CD4-positive, alpha-beta memory T cell (primary cell): ENCODE data around the gene ADAT1. TPM values are rescaled to one million over a fixed set of nuclear protein-coding genes. Genes with fewer than 3 reads are reported as not detected.

Experiments
- CTCF ChIA-PET: fragments of 350-600 bp; sonication (Branson Sonifier 250); formaldehyde crosslinking; loops from one replicate; lab custom pipeline; 2021; ENCODE audit warnings: inconsistent platforms; ENCODE audit not compliant: partially characterized antibody; lab: Charles Lee
- POLR2A ChIA-PET: fragments of 350-600 bp; sonication (Branson Sonifier 250); formaldehyde crosslinking; loops from one replicate; lab custom pipeline; 2021; ENCODE audit not compliant: partially characterized antibody; lab: Charles Lee
- DNase-seq, 5 donors: peaks; one replicate each; pipeline versions ENCODE4 v3.0.0 to v3.0.0-alpha.2; 2020 to 2022; ENCODE audit warnings: mixed read lengths in 1 of 5
- H3K27ac ChIP-seq: one replicate; pipeline ENCODE4 v1.7.0; 2013; ENCODE audit warnings: low read depth, low read length
- H3K27me3 ChIP-seq: 2 replicates; pipeline ENCODE4 v1.7.0; 2013; ENCODE audit warnings: mild to moderate bottlenecking, low read length, moderate library complexity; ENCODE audit not compliant: insufficient read depth
- H3K36me3 ChIP-seq: 2 replicates; pipeline ENCODE4 v1.7.0; 2013; ENCODE audit warnings: mild to moderate bottlenecking, low read length, moderate library complexity; ENCODE audit not compliant: insufficient read depth
- H3K4me1 ChIP-seq: 2 replicates; pipeline ENCODE4 v1.7.0; 2013; ENCODE audit warnings: mild to moderate bottlenecking, low read length, moderate library complexity; ENCODE audit not compliant: insufficient read depth
- H3K4me3 ChIP-seq, 2 donors: one replicate each; pipeline ENCODE4 v1.7.0; 2013; ENCODE audit warnings: low read length in 2 of 2, mild to moderate bottlenecking in 1 of 2
- H3K9me3 ChIP-seq, 2 donors: one replicate each; pipeline ENCODE4 v1.7.0; 2013; ENCODE audit warnings: low read length in 2 of 2, control low read depth in 1 of 2; ENCODE audit not compliant: control insufficient read depth in 1 of 2
- H3K27ac Mint-ChIP-seq, 7 donors: one replicate each; pipeline ENCODE4 v1.8.0; 2020 to 2021; ENCODE audit warnings: mixed read lengths in 7 of 7, mild to moderate bottlenecking in 6 of 7, inconsistent platforms in 3 of 7, moderate library complexity in 3 of 7
- H3K27me3 Mint-ChIP-seq, 2 donors: one replicate each; pipeline ENCODE4 v1.8.0; 2020 to 2021; ENCODE audit warnings: mixed read lengths in 2 of 2
- H3K36me3 Mint-ChIP-seq, 2 donors: one replicate each; pipeline ENCODE4 v1.8.0; 2020 to 2021; ENCODE audit warnings: mixed read lengths in 2 of 2, inconsistent platforms in 1 of 2, mild to moderate bottlenecking in 1 of 2
- H3K4me1 Mint-ChIP-seq, 4 donors: one replicate each; pipeline ENCODE4 v1.8.0; 2020 to 2021; ENCODE audit warnings: mixed read lengths in 4 of 4, mild to moderate bottlenecking in 1 of 4
- H3K4me3 Mint-ChIP-seq, 8 donors: one replicate each; pipeline ENCODE4 v1.8.0; 2020 to 2021; ENCODE audit warnings: mixed read lengths in 8 of 8, mild to moderate bottlenecking in 7 of 8, moderate library complexity in 6 of 8, inconsistent platforms in 3 of 8
- H3K9me3 Mint-ChIP-seq, 8 donors: one replicate each; pipeline ENCODE4 v1.8.0; 2020 to 2021; ENCODE audit warnings: mixed read lengths in 8 of 8, mild to moderate bottlenecking in 5 of 8, inconsistent platforms in 3 of 8, moderate library complexity in 1 of 8
- intact Hi-C: fragments of 100-400 bp; cut with micrococcal nuclease; formaldehyde crosslinking; loops from one replicate; pipeline ENCODE4 v1.15.1; 2023
- polyA plus RNA-seq, 2 donors: library from polyadenylated mRNA; unstranded; fragments of 300-500 nt; fragmentation: Illumina TruSeq; gene quantifications; one replicate each; pipeline ENCODE4 v1.2.3, GENCODE V29; 2021
- total RNA-seq, 2 experiments: library from RNA; stranded (reverse); gene quantifications; one replicate each; pipeline ENCODE4 v1.2.3, GENCODE V29; 2021

The ADAT1 gene, protein sequence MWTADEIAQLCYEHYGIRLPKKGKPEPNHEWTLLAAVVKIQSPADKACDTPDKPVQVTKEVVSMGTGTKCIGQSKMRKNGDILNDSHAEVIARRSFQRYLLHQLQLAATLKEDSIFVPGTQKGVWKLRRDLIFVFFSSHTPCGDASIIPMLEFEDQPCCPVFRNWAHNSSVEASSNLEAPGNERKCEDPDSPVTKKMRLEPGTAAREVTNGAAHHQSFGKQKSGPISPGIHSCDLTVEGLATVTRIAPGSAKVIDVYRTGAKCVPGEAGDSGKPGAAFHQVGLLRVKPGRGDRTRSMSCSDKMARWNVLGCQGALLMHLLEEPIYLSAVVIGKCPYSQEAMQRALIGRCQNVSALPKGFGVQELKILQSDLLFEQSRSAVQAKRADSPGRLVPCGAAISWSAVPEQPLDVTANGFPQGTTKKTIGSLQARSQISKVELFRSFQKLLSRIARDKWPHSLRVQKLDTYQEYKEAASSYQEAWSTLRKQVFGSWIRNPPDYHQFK
- total RNA-seq (10 to 100 TPM; 88.3 to 93.9 TPM), polyA plus RNA-seq (10 to 100 TPM; 44.4 to 54.9 TPM)

DNA sequence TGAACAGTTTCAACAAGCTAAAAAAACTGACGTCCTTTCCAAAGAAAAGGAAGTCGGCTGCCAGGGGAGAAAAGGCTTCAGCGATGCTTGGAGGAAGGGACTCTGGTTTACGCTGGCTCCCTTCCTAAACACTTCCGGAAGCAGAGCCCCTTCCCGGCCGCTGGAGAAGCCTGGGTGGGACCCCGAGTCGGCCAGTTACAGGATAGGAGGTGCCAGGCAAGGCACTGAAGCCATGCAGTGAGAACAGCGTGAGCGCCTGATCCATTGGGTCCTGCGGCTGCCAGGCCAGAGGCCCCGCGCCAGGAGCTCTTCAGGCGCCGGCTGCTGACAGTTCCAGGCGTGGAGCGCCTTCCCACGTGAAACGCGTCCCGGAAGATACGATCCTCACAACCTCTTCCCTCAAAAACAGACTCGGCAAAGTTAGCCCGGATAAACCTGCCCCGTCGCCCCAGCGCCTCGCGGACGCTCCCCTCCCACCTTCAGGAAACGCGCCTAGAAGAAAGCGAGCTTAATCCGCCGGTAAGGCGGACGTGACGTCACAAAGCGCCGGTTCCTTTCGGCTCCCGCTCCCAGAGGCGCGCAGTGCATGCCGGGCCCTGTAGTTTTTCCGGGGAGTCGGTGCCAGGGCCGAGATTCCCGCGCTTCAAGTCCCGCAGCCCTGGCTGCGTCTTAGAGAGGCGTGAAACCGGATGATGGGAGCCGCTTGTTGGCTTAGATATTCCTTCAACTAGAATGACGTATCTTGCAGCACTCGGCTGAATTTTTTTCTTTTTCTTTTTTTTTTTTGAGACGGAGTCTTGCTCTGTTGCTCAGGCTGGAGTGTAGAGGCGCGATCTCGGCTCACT lies at the start of gene ADAT1:
ADAT1 (minus strand) TSS at position 521 of the 845 bp plus-strand sequence. CDS start 2,482 bp downstream, outside the sequence.
- Mint-ChIP-seq H3K4me3 (peak within 1 kb of the TSS; percentile 90 to 98 (median 97)), H3K27me3 (peaks cover 0 to 3% of the 10 kb centered on the region in 2 donors), H3K9me3 (peaks cover 0 to 7% (median 0%) of the 10 kb centered on the region in 8 donors), H3K4me1 (peaks cover 46 to 87% (median 58%) of the 10 kb centered on the region in 4 donors), H3K27ac (peak within 1 kb of the TSS; percentile 97 to 99 (median 98)), H3K36me3 (peaks cover 39 to 54% of the 10 kb centered on the region in 2 donors)
- Histone ChIP-seq H3K4me3 (peak within 1 kb of the TSS; percentile 86 to 90), H3K27me3 (no peaks in the 10 kb centered on the region), H3K9me3 (no peaks in the 10 kb centered on the region), H3K36me3 (peaks cover 14% of the 10 kb centered on the region), H3K27ac (peak within 1 kb of the TSS; percentile 96), H3K4me1 (peaks cover 59% of the 10 kb centered on the region)
- intact Hi-C loops: loop anchor here (1.0 to 2.0 kb wide), 9 partner anchors 24 to 1567 kb away; partner anchors contain the start of genes GABARAPL2, GLG1, KARS1 and PSMD7
- CTCF ChIA-PET: interaction anchor here (0.9 to 2.8 kb wide), 16 partner anchors 9 to 238 kb away, joined by 3 to 31 read pairs (median 5); partner anchors contain the start of genes KARS1 and TERF2IP
- POLR2A ChIA-PET: interaction anchor here (0.8 to 9.6 kb wide), 20 partner anchors 8 to 1300 kb away, joined by 3 to 293 read pairs (median 4); partner anchors contain the start of genes CFDP1, GABARAPL2, KARS1 and RFWD3
- peak; percentile 95 to 99 (median 98) for DNase-seq

DNA sequence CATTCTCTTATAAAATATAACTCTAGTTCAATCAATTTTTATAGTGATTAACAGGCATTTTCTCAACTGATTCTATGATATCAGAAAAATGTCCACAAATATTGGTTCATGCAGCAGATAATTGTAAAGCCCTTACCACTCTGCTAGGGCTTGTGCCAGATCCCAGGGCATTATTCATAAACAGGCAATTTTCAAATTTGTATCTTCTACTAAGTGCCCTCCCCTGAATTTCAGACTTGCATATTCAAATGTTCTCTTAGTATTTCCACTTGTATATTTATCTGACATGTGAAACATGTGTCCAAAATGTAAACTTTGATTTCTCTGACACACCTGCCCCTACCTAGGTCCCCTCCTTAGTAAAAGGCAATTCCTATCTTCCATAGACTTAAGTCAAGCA lies 44.4 kb upstream of the ADAT1 start:
- no peaks in the 10 kb centered on the region for H3K4me1 Mint-ChIP-seq
- POLR2A ChIA-PET: no interaction called here
- H3K36me3 Mint-ChIP-seq: no peaks in the 10 kb centered on the region
- intact Hi-C loops: no loop called here
- no peak overlapping the region for H3K27ac Mint-ChIP-seq
- Histone ChIP-seq H3K27me3 (no peaks in the 10 kb centered on the region), H3K4me1 (no peaks in the 10 kb centered on the region), H3K36me3 (no peaks in the 10 kb centered on the region), H3K27ac (no peak overlapping the region), H3K4me3 (no peak overlapping the region), H3K9me3 (no peaks in the 10 kb centered on the region)
- no peak for DNase-seq
- H3K9me3 Mint-ChIP-seq: peaks cover 0 to 2% (median 0%) of the 10 kb centered on the region in 8 donors
- CTCF ChIA-PET: no interaction called here
- no peak overlapping the region for H3K4me3 Mint-ChIP-seq
- no peaks in the 10 kb centered on the region for H3K27me3 Mint-ChIP-seq

GRCh38 chr16:75660726-75661302 lies 37.7 kb upstream of the ADAT1 start:
- CTCF ChIA-PET: no interaction called here
- H3K9me3 Mint-ChIP-seq: peaks cover 0 to under 1% (median 0%) of the 10 kb centered on the region in 8 donors
- no peak overlapping the region for H3K4me3 Mint-ChIP-seq
- no peak for DNase-seq
- POLR2A ChIA-PET: interaction anchor here (0.6 to 3.8 kb wide), 2 partner anchors 12 to 21 kb away, joined by 3 to 28 read pairs; partner anchors contain the start of genes KARS1 and TERF2IP
- Histone ChIP-seq H3K4me1 (peaks cover 7% of the 10 kb centered on the region), H3K27me3 (no peaks in the 10 kb centered on the region), H3K27ac (no peak overlapping the region), H3K4me3 (no peak overlapping the region), H3K36me3 (peaks cover 29% of the 10 kb centered on the region), H3K9me3 (no peaks in the 10 kb centered on the region)
- peaks cover 9 to 17% (median 14%) of the 10 kb centered on the region in 4 donors for H3K4me1 Mint-ChIP-seq
- intact Hi-C loops: no loop called here
- peaks cover 25 to 47% of the 10 kb centered on the region in 2 donors for H3K36me3 Mint-ChIP-seq
- no peaks in the 10 kb centered on the region for H3K27me3 Mint-ChIP-seq
- peak overlapping the region in 3 of 7 donors; percentile 29 to 49 (median 47) for H3K27ac Mint-ChIP-seq

- Mint-ChIP-seq H3K4me3 (no peak overlapping the region), H3K4me1 (peaks cover 10 to 22% (median 14%) of the 10 kb centered on the region in 4 donors), H3K36me3 (peaks cover 27 to 52% of the 10 kb centered on the region in 2 donors), H3K9me3 (no peaks in the 10 kb centered on the region), H3K27ac (peak overlapping the region in 2 of 7 donors; percentile 29 to 47), H3K27me3 (no peaks in the 10 kb centered on the region)
- DNase-seq: no peak
- Histone ChIP-seq H3K36me3 (peaks cover 34% of the 10 kb centered on the region), H3K9me3 (no peaks in the 10 kb centered on the region), H3K27me3 (no peaks in the 10 kb centered on the region), H3K27ac (no peak overlapping the region), H3K4me3 (no peak overlapping the region), H3K4me1 (peaks cover 9% of the 10 kb centered on the region)
- ChIA-PET CTCF (interaction anchor here (1.0 to 1.8 kb wide), 2 partner anchors 12 to 188 kb away, joined by 3 to 5 read pairs; no protein-coding TSS in a partner anchor), POLR2A (interaction anchor here (3.8 kb wide), 1 partner anchor 12 kb away, joined by 28 read pairs; the partner anchor contains the start of genes KARS1 and TERF2IP)
- intact Hi-C loops: no loop called here
These were observed 37.2 kb upstream of the ADAT1 start for GRCh38 chr16:75660321-75660720.

- Mint-ChIP-seq H3K4me1 (peaks cover 20 to 39% (median 25%) of the 10 kb centered on the region in 4 donors), H3K27me3 (no peaks in the 10 kb centered on the region), H3K4me3 (no peak overlapping the region), H3K27ac (peak overlapping the region in 1 of 7 donors; percentile 44), H3K36me3 (peaks cover 44 to 67% of the 10 kb centered on the region in 2 donors), H3K9me3 (no peaks in the 10 kb centered on the region)
- no peak for DNase-seq
- POLR2A ChIA-PET: interaction anchor here (1.4 to 3.8 kb wide), 2 partner anchors 10 to 15 kb away, joined by 3 to 28 read pairs; partner anchors contain the start of genes KARS1 and TERF2IP
- CTCF ChIA-PET: interaction anchor here (1.0 kb wide), 1 partner anchor 17 kb away, joined by 3 read pairs; no protein-coding TSS in a partner anchor
- Histone ChIP-seq H3K4me3 (no peak overlapping the region), H3K4me1 (peaks cover 28% of the 10 kb centered on the region), H3K27ac (no peak overlapping the region), H3K36me3 (peaks cover 44% of the 10 kb centered on the region), H3K27me3 (no peaks in the 10 kb centered on the region), H3K9me3 (no peaks in the 10 kb centered on the region)
- intact Hi-C loops: no loop called here
These were observed 35.1 kb upstream of the ADAT1 start for GRCh38 chr16:75658175-75658574.

GRCh38 chr16:75653922-75654321 lies 30.8 kb upstream of the ADAT1 start:
- CTCF ChIA-PET: interaction anchor here (1.0 to 1.7 kb wide), 2 partner anchors 137 to 220 kb away, joined by 3 to 4 read pairs; partner anchors contain the start of gene CFDP1
- peak overlapping the region; percentile 24 to 74 (median 52) for H3K4me3 Mint-ChIP-seq

More at GRCh38 chr16:75653922-75654321, 30.8 kb upstream of the ADAT1 start:
- no peak for DNase-seq
- Histone ChIP-seq H3K4me3 (no peak overlapping the region), H3K9me3 (no peaks in the 10 kb centered on the region), H3K4me1 (peaks cover 62% of the 10 kb centered on the region), H3K27me3 (no peaks in the 10 kb centered on the region), H3K36me3 (peaks cover 40% of the 10 kb centered on the region), H3K27ac (peak overlapping the region; percentile 30)
- peaks cover 53 to 73% of the 10 kb centered on the region in 2 donors for H3K36me3 Mint-ChIP-seq
- intact Hi-C loops: no loop called here
- no peaks in the 10 kb centered on the region for H3K27me3 Mint-ChIP-seq
- H3K27ac Mint-ChIP-seq: peak overlapping the region in 6 of 7 donors; percentile 51 to 89 (median 78)
- H3K9me3 Mint-ChIP-seq: peaks cover 0 to 1% (median 0%) of the 10 kb centered on the region in 8 donors
- peaks cover 44 to 68% (median 51%) of the 10 kb centered on the region in 4 donors for H3K4me1 Mint-ChIP-seq
- POLR2A ChIA-PET: interaction anchor here (0.6 to 1.3 kb wide), 5 partner anchors 9 to 221 kb away, joined by 3 to 4 read pairs (median 3); partner anchors contain the start of genes ADAT1, CFDP1 and GABARAPL2
